K562 (cell line): Measurements from ENCODE around the gene DCTN1. TPM values are rescaled to one million over a fixed set of nuclear protein-coding genes. Genes with fewer than 3 reads are reported as not detected.
A peak's percentile ranks its signal among the peaks of the same experiment; 100 is the strongest.

ENCODE experiments used
- ATF1 ChIP-seq, 2 experiments: fragments of 450-650 bp in 1 of 2; IDR thresholded peaks; 2 replicates each; pipeline ENCODE4 v1.6.1; 2016; ENCODE audit warnings: missing compliant biosample characterization in 1 of 2, missing genetic modification characterization in 1 of 2
- CBX5 ChIP-seq: IDR thresholded peaks from 2 replicates; pipeline ENCODE4 v1.6.1; 2014; ENCODE audit warnings: low read depth, borderline replicate concordance
- CC2D1A ChIP-seq: fragments of 450-650 bp; IDR thresholded peaks from 2 replicates; pipeline ENCODE4 v1.6.1; 2017; ENCODE audit warnings: mild to moderate bottlenecking
- NR4A1 ChIP-seq, 2 experiments: fragments of 250-450 bp in 1 of 2; fragments of 450-650 bp in 1 of 2; sonication (Bioruptor Pico) in 1 of 2; IDR thresholded peaks; 2 replicates each; pipeline versions ENCODE4 v1.4.0 to v1.6.1; 2016 to 2020; ENCODE audit warnings: mild to moderate bottlenecking in 2 of 2, missing compliant biosample characterization in 1 of 2, missing genetic modification characterization in 1 of 2, moderate library complexity in 1 of 2
- NUFIP1 ChIP-seq: fragments of 450-650 bp; IDR thresholded peaks from 2 replicates; pipeline ENCODE4 v1.6.1; 2018; ENCODE audit not compliant: partially characterized antibody
- PHF20 ChIP-seq: fragments of 450-650 bp; IDR thresholded peaks from 2 replicates; pipeline ENCODE4 v1.6.1; 2018; ENCODE audit not compliant: partially characterized antibody
- SIX5 ChIP-seq, 2 experiments: IDR thresholded peaks; 2 replicates each; pipeline ENCODE4 v1.6.1; 2011; ENCODE audit warnings: low read length in 2 of 2, borderline replicate concordance in 1 of 2, low read depth in 1 of 2, mild to moderate bottlenecking in 1 of 2, moderate library complexity in 1 of 2; ENCODE audit not compliant: insufficient read depth in 1 of 2
- SNIP1 ChIP-seq: fragments of 450-650 bp; IDR thresholded peaks from 2 replicates; pipeline ENCODE4 v1.7.1; 2017; ENCODE audit warnings: low read depth, mild to moderate bottlenecking
- SRF ChIP-seq, 2 experiments: fragments of 250-450, 450-650 bp in 1 of 2; sonication (Bioruptor Pico) in 1 of 2; sonication (generic) in 1 of 2; formaldehyde crosslinking; IDR thresholded peaks; 2 replicates each; pipeline versions ENCODE4 v1.5.0 to v1.5.1; 2020 to 2022; ENCODE audit warnings: mild to moderate bottlenecking in 1 of 2, missing genetic modification reagents in 1 of 2
- TAF9B ChIP-seq: fragments of 450-650 bp; IDR thresholded peaks from 2 replicates; pipeline ENCODE4 v1.6.1; 2018; ENCODE audit warnings: mild to moderate bottlenecking; ENCODE audit not compliant: partially characterized antibody
- TEAD4 ChIP-seq, 2 experiments: sonication (generic) in 1 of 2; formaldehyde crosslinking in 1 of 2; IDR thresholded peaks; 2 replicates each; pipeline versions ENCODE4 v1.6.1 to v1.8.0; 2012 to 2022; ENCODE audit warnings: borderline replicate concordance in 1 of 2, inconsistent platforms in 1 of 2, low read length in 1 of 2, mild to moderate bottlenecking in 1 of 2, missing genetic modification reagents in 1 of 2
- ZNF124 ChIP-seq: sonication (generic); formaldehyde crosslinking; IDR thresholded peaks from 2 replicates; pipeline ENCODE4 v1.8.1; 2022; ENCODE audit warnings: missing genetic modification reagents
- ZNF384 ChIP-seq: IDR thresholded peaks from 2 replicates; pipeline ENCODE4 v1.6.1; 2012; ENCODE audit warnings: low read depth, low read length, improper control_type of control experiment
- ZNF583 ChIP-seq: fragments of 250-450 bp; sonication (Bioruptor Pico); IDR thresholded peaks from 2 replicates; pipeline ENCODE4 v1.4.0; 2020
- ZNF699 ChIP-seq: fragments of 250-450 bp; sonication (Bioruptor Pico); IDR thresholded peaks from 2 replicates; pipeline ENCODE4 v1.8.0; 2021; ENCODE audit warnings: mild to moderate bottlenecking, moderate library complexity; ENCODE audit not compliant: insufficient replicate concordance
- polyA plus RNA-seq, 8 experiments: library from polyadenylated mRNA; depleted of rRNA in 4 of 8; stranded (reverse) in 5 of 8; unstranded in 3 of 8; fragments of >200 nt; fragmentation: Nextera tagmentation in 2 of 8; fragmentation: Illumina TruSeq in 1 of 8; extraction: Ambion mirVana in 2 of 8; extraction: Trizol in 1 of 8; gene quantifications; 2 replicates each; pipeline versions ENCODE4 v1.2.1 to v1.2.3, GENCODE V29; 2011 to 2014; ENCODE audit warnings: inconsistent platforms in 1 of 8, missing spikeins in 1 of 8
- total RNA-seq, 7 experiments: library from RNA; depleted of rRNA in 6 of 7; stranded (reverse); fragments of >200 nt in 6 of 7; fragmentation: Illumina TruSeq in 2 of 7; extraction: Trizol in 2 of 7; gene quantifications; 2 replicates each; pipeline versions ENCODE4 v1.2.1 to v1.2.3, GENCODE V29; 2011 to 2021; ENCODE audit warnings: low replicate concordance in 1 of 7
- TF ChIP-seq, protein P1 (sequence below), 2 experiments: IDR thresholded peaks; 2 replicates each; pipeline ENCODE4 v1.6.1; 2012; ENCODE audit warnings: improper control_type of control experiment in 2 of 2, low read depth in 2 of 2, low read length in 2 of 2, borderline replicate concordance in 1 of 2
- TF ChIP-seq, protein P2 (sequence below), 2 experiments: fragments of 200-800 bp in 1 of 2; sonication (Bioruptor generic) in 1 of 2; sonication (generic) in 1 of 2; formaldehyde crosslinking in 1 of 2; IDR thresholded peaks in 1 of 2; conservative IDR thresholded peaks in 1 of 2; 2 replicates each; pipeline versions ENCODE4 v1.5.0 to v1.6.1; 2016 to 2020; ENCODE audit warnings: missing compliant biosample characterization in 1 of 2, missing genetic modification characterization in 1 of 2, missing genetic modification reagents in 1 of 2
- TF ChIP-seq, protein P3 (sequence below): fragments of 200-400 bp; formaldehyde crosslinking; IDR thresholded peaks from 2 replicates; pipeline ENCODE4 v1.6.1; 2017; ENCODE audit warnings: mild to moderate bottlenecking, low read depth, low read length, moderate library complexity

Gene DCTN1
- total and polyA plus RNA-seq, 9 of the 15 experiments (the other 6 are each of a cell fraction or from before 2014, with no cell fraction given), result 23.9 to 71.7 (median 45.0) TPM

DNA sequence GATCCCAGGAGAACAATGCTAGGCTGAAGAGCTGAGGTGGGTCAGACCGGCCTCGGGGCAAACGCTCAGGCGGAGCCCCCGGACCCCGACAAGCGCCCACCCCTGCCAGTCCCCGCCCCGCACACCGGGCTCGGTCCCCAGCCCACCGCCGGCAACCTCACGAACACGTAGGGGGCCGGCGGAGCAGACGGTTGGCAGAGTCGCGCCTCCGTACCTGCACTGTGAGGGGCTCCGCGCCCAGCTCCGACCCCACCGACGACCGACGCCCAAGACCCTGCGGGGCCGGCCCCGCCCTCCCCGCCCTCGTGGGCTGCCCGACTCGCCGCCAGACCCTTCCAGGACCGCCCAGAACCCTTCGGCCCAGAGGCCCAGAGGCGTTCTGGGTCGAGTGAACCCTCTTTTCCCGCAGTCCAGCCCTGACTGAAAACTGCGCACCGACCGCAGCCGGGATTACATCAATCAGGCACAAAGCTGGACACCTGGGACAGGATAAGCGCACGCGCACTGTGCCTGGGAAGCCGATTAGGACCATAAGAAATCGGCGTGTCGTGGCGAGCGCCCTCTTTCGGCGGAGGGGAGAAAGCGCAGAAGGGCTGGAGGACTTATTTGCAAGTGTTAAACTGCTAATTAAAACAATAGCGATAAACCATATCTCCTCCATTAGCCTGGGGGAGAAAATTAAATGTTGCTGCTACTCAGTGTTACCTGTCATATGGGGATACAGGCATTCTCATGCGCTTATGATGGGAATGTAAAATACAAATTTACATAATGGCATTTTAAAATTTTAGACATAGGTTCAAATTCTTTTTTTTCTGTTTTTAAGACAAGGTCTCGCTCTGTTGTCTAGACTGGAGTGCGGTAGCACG is 11.7 kb upstream of the DCTN1 start (continued):
- no peak for TF ChIP-seq ZNF583 (CRISPR knock-in tag)
- peak; percentile 27 for TF ChIP-seq TAF9B
- peak; percentile 58 for TF ChIP-seq PHF20
- no peak for TF ChIP-seq CBX5
- TF ChIP-seq ZNF384, result no peak
- 0 out of 2 replicates have a peak, but pooled peaks have one; percentile 33 for TF ChIP-seq CC2D1A
- 0 out of 2 replicates have a peak, but pooled peaks have one; percentile 37 for TF ChIP-seq TEAD4 (IDR thresholded peaks at IDR 0.05; ENCODE audit: low read length)
- no peak for TF ChIP-seq TEAD4 (CRISPR knock-in tag; IDR thresholded peaks at IDR 0.05; ENCODE audit: borderline replicate concordance)
- no peak for TF ChIP-seq NR4A1 (CRISPR knock-in tag; IDR thresholded peaks at IDR 0.05)
- no peak for TF ChIP-seq NR4A1 (tag; IDR thresholded peaks at IDR 0.05)
- TF ChIP-seq, protein P1, sequence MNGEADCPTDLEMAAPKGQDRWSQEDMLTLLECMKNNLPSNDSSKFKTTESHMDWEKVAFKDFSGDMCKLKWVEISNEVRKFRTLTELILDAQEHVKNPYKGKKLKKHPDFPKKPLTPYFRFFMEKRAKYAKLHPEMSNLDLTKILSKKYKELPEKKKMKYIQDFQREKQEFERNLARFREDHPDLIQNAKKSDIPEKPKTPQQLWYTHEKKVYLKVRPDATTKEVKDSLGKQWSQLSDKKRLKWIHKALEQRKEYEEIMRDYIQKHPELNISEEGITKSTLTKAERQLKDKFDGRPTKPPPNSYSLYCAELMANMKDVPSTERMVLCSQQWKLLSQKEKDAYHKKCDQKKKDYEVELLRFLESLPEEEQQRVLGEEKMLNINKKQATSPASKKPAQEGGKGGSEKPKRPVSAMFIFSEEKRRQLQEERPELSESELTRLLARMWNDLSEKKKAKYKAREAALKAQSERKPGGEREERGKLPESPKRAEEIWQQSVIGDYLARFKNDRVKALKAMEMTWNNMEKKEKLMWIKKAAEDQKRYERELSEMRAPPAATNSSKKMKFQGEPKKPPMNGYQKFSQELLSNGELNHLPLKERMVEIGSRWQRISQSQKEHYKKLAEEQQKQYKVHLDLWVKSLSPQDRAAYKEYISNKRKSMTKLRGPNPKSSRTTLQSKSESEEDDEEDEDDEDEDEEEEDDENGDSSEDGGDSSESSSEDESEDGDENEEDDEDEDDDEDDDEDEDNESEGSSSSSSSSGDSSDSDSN (IDR thresholded peaks at IDR 0.05; ENCODE audit: borderline replicate concordance in 1 of 2, low read depth in 2 of 2, low read length in 2 of 2), result no peak
- no peak for TF ChIP-seq ZNF124 (CRISPR knock-in tag)
- no peak for TF ChIP-seq ZNF699 (CRISPR knock-in tag)
- TF ChIP-seq ATF1 (CRISPR knock-in tag; IDR thresholded peaks at IDR 0.05), result no peak
- peak; percentile 55 for TF ChIP-seq ATF1 (tag; IDR thresholded peaks at IDR 0.05)
- TF ChIP-seq NUFIP1, result no peak
- TF ChIP-seq, protein P2, sequence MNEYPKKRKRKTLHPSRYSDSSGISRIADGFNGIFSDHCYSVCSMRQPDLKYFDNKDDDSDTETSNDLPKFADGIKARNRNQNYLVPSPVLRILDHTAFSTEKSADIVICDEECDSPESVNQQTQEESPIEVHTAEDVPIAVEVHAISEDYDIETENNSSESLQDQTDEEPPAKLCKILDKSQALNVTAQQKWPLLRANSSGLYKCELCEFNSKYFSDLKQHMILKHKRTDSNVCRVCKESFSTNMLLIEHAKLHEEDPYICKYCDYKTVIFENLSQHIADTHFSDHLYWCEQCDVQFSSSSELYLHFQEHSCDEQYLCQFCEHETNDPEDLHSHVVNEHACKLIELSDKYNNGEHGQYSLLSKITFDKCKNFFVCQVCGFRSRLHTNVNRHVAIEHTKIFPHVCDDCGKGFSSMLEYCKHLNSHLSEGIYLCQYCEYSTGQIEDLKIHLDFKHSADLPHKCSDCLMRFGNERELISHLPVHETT (CRISPR knock-in tag; conservative IDR thresholded peaks at IDR 0.05 in 1 of 2, IDR thresholded peaks at IDR 0.05 in 1 of 2), result peak in 1 of 2 experiments; percentile 75; a peak in 1 of 4 replicates
- TF ChIP-seq SNIP1, result no peak
- TF ChIP-seq, protein P3, sequence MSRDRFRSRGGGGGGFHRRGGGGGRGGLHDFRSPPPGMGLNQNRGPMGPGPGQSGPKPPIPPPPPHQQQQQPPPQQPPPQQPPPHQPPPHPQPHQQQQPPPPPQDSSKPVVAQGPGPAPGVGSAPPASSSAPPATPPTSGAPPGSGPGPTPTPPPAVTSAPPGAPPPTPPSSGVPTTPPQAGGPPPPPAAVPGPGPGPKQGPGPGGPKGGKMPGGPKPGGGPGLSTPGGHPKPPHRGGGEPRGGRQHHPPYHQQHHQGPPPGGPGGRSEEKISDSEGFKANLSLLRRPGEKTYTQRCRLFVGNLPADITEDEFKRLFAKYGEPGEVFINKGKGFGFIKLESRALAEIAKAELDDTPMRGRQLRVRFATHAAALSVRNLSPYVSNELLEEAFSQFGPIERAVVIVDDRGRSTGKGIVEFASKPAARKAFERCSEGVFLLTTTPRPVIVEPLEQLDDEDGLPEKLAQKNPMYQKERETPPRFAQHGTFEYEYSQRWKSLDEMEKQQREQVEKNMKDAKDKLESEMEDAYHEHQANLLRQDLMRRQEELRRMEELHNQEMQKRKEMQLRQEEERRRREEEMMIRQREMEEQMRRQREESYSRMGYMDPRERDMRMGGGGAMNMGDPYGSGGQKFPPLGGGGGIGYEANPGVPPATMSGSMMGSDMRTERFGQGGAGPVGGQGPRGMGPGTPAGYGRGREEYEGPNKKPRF, result no peak
- no peak for TF ChIP-seq SIX5 (IDR thresholded peaks at IDR 0.05; ENCODE audit: borderline replicate concordance in 1 of 2, insufficient read depth in 1 of 2, low read depth in 1 of 2, low read length in 2 of 2)
- TF ChIP-seq SRF (CRISPR knock-in tag; IDR thresholded peaks at IDR 0.05), result no peak
